Skeletal muscle cell (primary cell): Measurements from ENCODE around the gene IL4I1.

Experiments used
- DNase-seq: peaks from one replicate; pipeline ENCODE4 v3.0.0-alpha.2; 2010; ENCODE audit warnings: low read depth
- H3K4me3 ChIP-seq: 2 replicates; pipeline ENCODE4 v1.5.1; 2011; ENCODE audit warnings: low read depth, mild to moderate bottlenecking, control low read depth, low read length, moderate library complexity

IL4I1 gene

DNA sequence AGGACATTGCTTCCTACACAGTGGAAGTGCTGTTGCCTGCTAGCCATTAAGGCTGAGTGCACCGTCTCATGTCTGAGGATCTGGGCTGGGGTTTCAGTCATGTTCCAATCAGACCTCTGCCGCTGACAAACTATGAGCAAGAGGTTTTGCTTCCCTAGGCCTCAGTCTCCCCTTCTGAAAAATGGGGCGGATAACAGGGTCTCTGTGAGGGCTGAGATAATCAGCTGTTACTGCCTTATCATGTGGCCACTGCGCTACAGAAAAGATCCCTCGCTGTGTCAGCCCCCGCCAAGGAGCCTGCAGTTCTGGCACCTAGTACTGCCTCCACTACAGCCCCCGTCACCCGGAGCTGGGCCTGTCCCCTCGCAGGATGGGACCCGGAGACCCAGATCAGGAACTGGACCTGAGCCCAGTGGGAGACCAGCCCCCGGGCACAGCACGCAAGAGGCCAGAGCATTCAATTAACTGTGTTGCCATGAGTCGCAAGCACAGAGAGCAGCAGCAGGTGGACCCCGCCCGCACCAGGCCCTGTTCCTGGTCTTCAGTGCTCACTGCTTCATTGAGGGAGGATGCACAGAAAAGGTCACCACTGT lies 26.3 kb downstream of the IL4I1 start:
- DNase-seq: no peak

DNA sequence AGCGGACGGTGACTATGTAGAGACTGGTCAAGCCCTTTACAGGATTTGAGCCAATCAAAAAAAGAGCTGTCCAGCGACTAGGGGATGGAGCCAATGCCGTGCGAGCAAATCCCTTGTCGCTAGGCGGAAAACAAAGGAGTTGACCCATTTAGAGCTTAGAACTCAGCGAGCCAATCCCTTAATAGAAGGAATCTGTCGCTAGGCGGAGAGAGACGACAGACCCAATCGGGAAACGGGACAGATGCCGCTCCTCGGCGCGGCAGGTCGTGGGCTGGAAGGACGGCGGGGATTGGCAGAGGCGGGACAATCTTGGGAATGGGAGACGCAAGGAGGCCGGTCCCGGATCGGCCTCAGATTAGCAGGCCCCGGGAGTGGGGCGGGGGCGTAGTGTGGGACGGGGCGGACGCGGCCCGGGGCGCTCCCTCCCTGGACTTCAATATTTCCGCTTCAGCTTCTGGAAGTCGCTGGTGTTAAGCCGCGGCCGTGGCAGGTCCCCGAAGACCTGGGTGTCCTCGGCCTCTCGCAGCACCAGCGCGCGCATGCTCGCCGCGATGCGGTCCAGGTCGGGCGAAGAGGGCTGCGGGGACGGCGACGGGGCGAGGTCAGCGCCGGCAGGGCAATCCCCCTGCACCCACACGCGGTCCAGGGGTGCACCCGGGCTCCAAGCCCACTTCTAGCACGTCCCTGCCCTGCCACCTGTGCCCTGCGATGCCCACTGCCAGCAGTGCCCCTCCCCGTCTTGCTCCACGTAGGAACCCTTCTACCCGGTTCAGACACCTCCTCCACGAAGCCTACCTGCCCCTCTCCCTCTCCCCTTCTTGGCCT lies 27.0 kb downstream of the IL4I1 start:
- peak; percentile 99 for DNase-seq
- peak overlapping the region; percentile 54 for H3K4me3 ChIP-seq

More for the DNA sequence above, 26.3 kb downstream of the IL4I1 start:
- H3K4me3 ChIP-seq: peak overlapping the region; percentile 54

DNA sequence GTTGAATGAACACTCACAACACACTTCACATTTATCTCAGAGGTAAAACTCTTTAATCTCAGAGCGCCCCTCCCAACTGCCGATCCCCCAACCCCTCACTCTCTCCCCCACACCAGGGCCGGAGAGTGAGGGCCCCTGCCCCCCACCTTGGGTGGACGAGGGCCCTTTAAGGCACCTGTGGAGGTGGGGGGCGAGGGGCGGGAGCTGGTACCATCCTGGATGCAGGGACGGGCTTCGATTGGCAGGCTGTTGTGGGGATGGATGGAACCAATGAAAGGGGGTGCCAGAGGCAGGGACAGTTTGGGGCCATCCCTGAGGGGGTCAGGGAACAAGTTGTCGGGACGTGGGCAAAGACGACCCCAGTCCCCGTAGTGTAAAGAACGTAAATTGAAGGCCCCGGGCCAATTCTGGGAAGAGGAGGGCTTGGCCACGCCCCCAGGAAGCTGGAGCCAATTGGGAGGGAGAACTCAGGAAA lies 27.6 kb downstream of the IL4I1 start:
- peak overlapping the region; percentile 46 for H3K4me3 ChIP-seq
- no peak for DNase-seq

DNA sequence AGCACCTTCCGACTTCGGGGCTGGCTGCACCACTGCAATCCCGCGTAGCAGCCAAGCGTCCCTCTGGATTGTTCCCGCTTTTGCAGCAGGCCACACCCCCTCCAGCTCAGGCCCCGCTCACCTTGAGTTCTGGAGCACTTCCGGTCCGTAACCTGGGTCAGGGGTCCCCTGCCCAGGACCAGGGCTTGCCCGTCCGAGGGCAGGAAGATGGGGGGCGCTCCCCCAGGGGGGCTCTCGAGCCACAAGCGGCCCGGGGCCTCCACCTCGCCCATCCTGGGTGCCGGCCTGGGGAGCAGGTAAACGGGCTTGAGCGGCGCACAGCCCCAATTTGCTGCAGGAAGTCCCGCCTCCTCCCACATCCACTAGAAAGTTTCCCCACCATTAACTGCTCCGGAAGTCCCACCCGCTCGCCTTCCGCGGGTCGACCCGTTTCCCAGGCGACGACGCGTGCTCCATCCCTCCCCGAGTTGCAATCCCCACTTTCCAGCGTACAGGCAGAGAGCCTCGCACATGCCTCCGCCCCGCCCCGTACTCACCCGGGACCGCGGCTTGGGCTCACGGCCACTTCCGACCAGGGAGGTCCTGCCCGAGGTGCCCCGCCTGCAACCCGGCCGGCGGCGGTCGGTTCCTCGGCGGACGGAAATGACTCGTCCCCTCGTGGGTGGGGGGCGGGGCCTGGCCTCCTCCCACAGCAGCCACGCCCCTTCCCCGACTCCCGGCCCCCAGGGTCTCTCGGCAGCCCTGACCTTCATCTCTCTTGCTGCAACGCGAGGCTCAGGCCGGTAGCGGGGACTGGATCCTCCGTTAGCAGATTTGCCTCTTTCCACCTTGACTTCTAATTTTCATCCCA lies 29.5 kb downstream of the IL4I1 start, which contains the start of gene PNKP:
Gene PNKP (minus strand): TSS at position 644 of the 850 bp plus-strand sequence. CDS start 372 bp downstream, at position 272.
- DNase-seq: peak; percentile 72
- H3K4me3 ChIP-seq: peak within 1 kb of the TSS; percentile 88

DNA sequence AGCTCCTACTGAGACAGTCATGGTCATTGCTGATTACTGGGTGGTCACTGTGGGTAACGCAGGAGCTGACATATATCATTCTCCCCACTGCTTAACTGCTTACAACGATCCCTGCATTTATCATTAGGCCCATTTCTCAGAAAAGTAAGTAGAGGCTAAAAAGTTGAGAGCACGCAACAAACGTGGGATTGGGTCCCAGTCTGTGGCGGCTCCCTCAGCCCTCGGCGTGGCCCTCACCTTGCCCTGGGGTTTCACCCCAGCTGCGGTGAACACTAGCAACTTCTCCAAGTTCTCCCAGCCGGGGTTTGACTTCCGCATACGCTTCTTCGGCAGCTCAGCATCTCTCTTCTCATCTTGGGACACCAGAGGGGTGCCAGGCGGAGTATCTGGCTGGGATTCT lies 31.8 kb downstream of the IL4I1 start:
- no peak for DNase-seq
- no peak overlapping the region for H3K4me3 ChIP-seq

DNA sequence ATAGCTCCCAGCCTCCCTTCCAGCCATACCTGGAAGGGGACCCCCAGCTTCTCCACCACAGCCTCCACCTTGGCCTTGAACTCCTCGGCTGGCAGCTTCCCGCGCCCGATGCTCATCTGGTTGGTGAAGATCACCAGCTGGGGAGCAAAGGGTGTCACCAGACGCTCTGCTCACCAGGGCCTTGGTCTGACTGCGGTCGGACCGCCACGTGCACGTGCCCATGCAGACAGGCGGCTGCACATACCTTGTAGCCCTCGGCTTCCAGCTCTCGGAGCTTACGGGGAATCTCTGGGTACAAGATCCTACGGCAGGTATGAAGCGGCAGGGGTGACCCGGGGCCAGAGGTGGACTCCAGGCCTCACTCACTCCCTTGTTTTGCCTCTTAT lies 32.8 kb downstream of the IL4I1 start:
- no peak overlapping the region for H3K4me3 ChIP-seq
- no peak for DNase-seq

DNA sequence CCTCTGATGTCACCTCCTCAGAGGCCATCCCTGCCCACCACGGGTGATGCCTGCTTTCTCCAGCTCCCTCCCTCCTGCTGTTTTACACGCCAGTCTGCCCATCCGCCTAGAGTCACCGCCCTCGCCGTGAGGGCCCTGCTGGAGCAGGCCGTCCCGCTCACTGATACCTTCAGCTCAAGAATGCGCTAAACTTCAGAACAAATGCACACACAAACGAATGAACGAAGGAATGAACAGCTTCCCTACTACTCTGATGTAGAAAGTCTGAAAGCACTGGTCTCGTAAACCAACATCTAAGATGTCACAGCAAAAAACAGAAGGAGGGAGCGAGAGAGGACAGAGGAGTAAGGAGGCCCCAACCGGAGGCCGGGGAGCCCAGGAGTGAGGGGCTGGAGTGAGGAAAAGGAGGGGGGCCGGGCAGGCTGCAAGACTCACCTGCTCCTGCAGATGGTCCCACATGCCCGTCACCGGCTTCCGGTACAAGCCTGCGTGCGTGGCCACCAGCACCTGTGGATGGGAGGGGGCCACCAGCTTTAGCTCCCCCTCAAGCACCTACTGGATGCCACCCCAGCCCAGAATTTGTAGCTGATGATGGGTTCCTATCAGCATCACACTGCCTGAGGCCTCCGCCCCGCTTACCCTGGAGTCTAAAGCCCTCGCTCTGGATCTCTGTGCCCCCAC lies 33.3 kb downstream of the IL4I1 start:
- no peak overlapping the region for H3K4me3 ChIP-seq
- DNase-seq: no peak

DNA sequence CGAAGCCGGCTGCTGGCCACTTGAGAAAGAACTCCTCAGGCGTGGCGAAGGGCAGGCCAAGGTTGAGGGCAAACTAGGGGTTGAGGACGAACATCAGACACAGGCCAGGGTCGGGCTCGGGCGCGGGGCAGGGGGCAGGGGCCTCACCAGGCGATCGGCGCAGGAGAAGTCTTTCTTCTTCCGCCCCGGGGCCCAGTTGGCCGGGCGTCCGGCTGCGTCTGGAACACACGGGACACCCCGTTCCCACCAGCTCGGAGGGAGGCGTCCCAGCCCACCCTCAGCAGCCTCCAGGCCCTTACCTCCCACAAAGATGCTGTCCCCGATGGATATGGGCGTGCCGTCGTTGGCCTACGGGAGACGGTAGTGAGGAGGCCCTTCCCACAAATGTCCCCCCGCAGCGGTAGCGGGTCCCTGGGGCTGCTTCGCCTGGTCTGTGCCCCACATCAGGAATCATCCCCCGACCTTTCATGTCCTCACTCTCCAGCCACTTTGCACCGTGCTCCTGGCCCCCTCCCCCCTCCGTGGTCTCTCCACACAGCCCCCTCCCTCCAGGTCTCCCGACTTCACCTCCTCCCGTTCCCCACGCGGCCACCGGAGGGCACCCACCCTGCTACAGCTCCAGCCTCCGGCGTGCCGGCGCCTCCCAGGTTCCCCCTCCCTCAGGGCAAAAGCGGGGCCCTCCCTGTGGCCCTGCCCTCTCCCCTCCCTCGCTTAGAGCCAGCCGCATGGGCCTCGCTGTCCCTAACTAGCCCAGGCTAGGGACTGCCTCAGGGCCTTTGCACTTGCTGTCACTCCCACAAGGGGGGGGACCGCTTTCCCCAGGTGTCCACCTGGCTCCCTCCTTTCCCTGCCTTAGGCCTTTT lies 34.1 kb downstream of the IL4I1 start:
- H3K4me3 ChIP-seq: no peak overlapping the region
- DNase-seq: no peak

DNA sequence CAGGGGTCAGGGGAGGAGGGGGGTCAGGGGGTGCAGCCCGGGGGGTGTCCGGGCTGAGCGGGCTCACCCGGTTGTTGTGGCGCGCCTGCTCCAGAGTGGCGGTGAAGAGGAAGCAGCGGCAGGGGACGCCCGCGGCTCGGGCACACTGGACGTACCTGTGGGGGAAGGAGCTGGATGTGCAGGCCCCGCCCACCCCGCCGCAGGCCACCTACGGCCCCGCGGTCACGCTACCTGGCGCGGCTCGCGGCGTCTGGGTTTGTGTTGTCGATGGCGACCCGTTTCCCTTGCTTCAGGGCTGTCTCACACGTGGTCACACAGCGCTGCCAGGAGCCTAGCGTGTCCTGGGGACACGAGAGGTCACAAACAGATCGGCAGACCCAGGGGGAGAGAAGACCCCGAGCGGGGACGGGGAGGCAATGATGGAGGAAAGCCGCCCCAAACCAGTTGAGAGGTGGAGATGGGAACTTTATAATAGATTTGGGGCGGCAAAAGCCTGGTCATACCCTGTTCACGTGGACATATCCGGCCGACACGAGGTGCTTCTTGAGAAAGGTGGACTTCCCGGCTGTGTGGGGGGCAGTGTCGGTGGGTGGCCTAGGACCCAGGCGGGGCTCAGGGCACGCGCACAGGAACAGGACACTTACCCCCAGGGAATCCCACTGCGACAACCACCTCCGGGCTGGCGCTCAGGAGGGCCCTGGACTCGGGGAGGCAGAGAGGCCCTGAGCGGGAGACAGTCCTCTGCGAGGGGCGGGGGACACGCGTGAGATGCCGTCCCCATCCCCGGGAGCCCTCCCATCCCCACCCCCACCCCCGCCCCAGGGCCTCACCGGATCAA lies 34.9 kb downstream of the IL4I1 start:
- no peak overlapping the region for H3K4me3 ChIP-seq
- no peak for DNase-seq

DNA sequence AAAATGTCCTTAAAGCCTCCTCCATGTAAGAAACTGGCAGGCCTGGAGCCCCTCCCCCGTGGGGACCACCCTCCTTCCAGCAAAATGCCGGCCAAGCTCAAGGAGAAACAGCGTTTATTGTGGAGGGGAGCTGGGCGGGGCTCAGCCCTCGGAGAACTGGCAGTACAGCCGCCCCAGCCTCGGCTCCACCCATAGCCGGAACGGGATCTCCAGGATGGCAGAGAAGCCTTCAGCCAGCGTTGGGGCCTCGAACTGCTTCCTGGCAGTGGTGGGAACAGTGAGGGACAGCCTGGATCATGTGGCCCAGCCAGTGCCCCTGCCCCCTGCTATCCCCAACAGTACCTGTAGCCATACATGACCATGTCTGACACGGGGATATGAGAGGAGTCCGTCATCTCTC lies 35.6 kb downstream of the IL4I1 start:
- DNase-seq: no peak
- no peak overlapping the region for H3K4me3 ChIP-seq

DNA sequence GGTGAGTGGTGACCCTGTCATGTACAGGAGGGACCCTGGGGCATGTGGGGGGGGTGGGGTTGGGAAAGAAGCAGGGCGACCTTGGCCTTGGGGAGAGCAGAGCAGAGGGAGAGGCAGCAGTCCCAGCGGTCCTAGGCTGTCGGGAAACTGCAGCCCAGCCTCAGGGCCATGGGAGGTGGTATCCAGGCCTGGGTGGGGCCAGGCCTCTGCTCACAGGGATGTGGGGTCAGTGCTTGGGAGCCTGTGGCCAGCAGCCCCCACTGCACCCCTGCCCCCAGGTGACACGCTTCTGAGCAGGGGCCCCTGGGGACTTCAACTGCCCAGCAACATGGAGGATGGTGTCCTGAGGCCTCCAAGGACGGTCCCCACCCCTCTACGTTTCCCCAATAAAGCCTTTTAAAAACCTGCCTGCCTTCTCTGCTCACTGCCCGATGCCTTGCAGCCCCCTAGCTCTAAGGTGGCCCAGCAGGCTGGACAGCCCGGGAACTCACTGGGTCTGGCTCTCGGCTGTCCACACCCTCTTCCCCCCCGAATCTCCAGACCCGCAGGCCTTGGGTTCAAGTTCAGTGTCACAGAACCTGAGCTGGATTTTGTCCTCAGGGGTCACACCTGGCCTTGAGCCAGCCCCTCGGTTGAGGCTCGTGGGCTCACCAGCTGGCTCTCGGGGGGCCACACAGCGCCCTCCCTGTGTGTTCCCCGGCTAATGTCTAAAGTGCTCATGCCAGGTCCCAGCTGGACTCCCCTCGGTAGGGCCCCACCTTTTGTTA lies 36.2 kb downstream of the IL4I1 start:
- DNase-seq: no peak
- H3K4me3 ChIP-seq: no peak overlapping the region

DNA sequence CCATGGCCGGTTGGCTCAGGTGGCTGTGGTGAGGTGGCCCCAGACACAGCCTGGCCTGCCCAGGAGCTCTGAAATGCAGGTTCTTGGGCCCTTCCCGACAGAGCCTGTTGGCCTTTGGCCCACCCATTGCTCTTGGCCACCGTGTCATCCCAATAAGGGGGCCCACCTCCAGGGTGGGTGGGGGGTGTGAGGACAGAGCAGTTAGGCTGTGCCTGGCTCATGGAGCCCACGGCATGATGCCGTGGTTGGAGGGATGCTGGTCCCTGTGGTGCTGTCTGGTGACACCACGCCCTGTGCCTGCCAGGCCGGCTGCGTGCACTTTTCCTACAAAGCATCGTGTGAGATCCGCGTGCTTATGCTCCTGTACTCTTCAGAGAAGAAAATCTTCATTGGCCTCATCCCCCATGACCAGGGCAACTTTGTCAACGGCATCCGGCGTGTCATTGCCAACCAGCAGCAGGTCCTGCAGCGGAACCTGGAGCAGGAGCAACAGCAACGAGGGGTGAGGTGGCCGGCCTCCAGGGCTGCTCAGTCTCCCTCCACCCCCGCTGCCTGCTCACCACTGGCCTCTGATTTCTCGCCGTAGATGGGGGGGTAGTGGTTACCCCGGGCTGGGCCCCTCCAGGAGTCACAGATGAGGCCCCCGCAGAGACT lies 36.9 kb downstream of the IL4I1 start:
- no peak overlapping the region for H3K4me3 ChIP-seq
- no peak for DNase-seq

DNA sequence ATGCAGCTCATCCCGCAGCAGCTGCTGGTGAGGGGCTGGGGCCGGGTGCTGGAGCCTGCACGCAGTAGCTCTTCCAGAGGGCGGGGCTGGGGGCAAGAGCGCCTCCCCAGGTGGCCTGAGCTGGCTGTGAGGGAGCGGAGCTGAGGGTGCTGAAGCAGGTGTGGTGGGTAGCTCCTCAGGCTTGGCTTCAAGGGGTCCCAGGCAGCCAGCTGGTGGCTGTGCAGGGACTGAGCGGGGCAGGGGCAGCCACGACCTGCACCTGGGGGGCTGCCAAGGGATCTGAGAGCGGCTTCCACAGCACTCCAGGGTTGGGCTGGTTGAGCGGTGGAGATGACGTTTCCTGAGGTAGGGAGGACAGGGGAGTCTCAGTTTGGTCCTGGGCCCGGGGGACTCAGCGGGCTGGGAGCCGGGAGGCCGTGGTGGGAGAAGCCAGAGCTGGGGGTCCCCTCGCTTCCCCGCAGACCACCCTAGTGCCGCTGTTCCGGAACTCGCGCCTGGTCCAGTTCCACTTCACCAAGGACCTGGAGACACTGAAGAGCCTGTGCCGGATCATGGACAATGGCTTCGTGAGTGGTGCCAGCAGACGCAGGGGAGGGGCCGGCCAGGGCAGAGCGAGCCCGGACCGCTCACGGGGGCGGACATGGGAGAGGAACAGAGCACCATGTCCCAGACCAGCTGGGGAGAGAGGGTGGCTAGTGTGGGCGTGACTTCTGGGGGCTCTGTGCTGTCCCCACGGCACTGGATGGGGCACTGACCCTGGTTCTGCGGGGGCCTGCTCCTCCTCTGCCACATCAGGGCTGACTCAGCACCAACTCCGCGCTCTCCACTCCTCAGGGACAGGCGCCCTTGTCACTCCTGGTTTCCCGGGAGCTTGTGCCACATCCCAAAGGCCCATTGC lies 38.4 kb downstream of the IL4I1 start:
- H3K4me3 ChIP-seq: no peak overlapping the region
- no peak for DNase-seq

DNA sequence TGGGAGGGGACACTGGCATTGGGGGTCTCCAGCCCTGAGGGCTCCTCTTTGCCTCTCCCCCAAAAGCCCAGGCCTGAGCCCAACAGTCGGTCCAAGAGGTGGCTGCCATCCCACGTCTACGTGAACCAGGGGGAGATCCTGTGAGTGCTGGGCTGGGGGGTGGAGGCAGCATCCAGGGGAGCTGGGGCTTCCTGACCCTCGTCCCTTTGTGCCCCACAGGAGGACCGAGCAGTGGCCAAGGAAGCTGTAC lies 38.9 kb downstream of the IL4I1 start:
- no peak overlapping the region for H3K4me3 ChIP-seq
- DNase-seq: no peak

DNA sequence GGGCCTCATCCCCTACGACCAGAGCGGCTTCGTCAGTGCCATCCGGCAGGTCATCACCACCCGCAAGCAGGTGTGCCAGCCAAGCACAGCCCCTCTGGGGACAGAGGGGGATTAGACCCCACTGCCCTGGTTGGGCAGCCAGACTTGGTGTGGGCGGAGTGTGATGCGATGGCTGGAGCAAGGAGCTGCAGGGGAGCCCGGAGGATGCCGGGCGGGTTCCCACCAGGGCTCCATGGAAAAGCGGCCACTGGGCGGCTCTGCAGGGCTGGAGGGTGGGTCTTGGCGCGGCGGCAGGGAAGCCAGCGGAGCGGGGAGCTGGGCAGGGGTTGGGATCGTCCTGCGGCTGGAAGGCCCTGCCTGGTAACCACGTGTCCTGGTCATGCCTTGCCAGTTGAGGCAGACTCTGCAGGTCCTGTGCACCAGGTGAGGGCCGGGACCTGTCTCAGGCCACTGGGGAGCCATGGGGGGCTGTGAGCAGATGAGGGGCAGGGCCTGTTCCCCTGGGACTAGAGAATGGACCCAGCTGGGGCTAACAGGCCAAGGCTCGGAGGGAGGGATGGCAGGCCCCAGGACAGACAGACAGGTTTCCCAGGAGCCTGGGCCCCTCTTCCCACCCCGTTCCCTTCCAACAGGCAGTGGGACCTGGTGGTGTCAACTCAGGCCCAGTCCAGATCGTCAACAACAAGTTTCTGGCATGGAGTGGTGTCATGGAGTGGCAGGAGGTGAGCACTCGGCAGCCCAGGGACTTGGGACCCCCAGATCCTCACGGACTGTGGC lies 39.4 kb downstream of the IL4I1 start:
- DNase-seq: no peak
- no peak overlapping the region for H3K4me3 ChIP-seq
